HG03135 (cell line): ENCODE data around the gene LDLRAD1.
"Not testable (repeated sequence)": the region's sequence is repeated elsewhere in the genome, so short reads cannot be mapped to it uniquely, and the experiment has no call there.

Experiments
- ATAC-seq: cut with Tn5 transposase; IDR thresholded peaks from one replicate; pipeline ENCODE4 v1.9.1; 2021; ENCODE audit warnings: mild to moderate bottlenecking, moderate library complexity; ENCODE audit not compliant: unreplicated experiment

Gene LDLRAD1

GRCh38 chr1:53995683-53996082 lies 22.3 kb downstream of the LDLRAD1 start:
- no peak for ATAC-seq

DNA sequence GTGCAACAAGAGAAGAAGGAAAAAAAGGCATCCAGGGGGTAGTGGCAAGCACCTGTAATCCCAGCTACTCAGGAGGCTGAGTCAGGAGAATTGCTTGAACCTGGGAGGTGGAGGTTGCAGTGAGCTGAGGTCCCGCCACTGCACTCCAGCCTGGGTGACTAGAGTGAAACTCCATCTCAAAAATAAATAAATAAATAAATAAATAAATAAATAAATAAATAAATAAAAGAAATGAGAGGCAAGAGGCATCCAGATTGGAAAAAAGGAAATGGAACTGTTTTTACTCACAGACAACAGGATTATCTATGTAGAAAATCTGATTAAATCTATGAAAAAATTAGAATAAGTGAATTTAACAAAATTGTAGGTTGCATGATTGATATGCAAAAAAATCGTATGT lies 23.5 kb downstream of the LDLRAD1 start:
- not testable (repeated sequence) for ATAC-seq

GRCh38 chr1:53992085-53992874 lies 25.7 kb downstream of the LDLRAD1 start:
- ATAC-seq: no peak

DNA sequence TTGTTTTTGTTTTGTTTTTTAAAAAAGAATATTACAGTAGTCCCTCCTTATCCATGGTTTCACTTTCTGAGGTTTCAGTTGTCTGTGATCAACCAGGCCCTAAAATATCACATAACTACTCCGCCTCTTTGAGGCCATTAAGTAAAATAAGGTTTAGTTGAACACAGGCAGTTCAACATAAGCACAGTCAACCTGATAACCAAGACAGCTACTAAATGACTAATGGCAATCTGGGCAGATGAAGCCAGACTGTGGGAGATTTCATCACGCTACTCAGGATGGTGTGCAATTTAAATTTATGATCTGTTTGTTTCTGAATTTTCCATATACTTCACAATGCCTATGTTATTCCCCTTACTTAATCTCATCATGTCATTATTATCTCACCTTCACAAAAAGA lies 30.1 kb downstream of the LDLRAD1 start:
- ATAC-seq: no peak

DNA sequence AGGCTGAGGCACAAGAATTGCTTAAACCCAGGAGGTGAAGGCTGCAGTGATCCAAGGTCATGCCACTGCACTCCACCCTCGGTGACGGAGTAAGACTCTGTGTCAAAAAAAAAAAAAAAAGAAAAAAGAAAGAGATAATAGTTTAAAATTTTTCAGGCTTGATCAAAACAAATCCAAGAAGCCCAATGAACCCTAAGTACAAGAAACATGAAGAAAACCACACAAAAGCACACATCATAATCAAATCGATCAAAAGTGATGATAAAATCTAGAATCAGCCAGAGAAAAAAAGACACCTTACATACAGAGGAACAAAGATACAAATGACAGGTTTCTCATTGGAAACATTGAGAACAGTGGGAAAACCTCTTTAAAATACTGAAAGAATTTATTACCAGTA lies 31.5 kb downstream of the LDLRAD1 start:
- ATAC-seq: no peak

DNA sequence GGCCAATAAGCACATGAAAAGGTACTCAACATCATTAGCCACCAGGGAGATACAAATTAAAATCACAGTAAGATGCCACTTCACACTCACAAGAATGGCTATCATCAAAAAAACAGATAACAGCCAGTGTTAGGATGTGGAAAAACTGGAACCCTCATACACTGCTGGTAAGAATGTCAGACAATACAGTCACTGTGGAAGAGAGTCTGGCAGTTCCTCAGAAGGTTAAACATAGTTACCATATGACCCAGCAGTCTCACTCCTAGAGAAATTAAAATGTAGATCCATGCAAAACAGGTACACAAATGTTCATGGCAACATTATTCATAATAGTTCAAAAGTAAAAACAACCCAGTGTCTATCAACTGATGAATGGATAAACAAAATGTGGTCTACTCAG lies 33.3 kb downstream of the LDLRAD1 start:
- no peak for ATAC-seq

DNA sequence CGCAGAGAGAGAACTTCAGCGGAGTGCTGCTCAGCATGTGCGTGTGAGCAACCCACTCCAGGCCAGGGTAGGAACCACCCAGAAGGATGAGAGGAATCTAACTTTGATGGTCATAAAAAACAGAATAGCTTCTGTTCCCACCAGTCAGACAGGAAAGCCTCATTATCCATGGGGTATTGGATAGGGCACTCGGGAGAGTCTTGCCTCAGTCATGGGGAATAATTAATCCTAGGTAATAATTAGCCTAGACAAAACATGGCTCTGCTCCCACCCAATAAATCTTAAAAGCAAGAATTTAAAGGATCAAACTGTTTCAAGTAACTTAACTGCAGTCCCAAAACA lies 35.3 kb downstream of the LDLRAD1 start:
- ATAC-seq: no peak

DNA sequence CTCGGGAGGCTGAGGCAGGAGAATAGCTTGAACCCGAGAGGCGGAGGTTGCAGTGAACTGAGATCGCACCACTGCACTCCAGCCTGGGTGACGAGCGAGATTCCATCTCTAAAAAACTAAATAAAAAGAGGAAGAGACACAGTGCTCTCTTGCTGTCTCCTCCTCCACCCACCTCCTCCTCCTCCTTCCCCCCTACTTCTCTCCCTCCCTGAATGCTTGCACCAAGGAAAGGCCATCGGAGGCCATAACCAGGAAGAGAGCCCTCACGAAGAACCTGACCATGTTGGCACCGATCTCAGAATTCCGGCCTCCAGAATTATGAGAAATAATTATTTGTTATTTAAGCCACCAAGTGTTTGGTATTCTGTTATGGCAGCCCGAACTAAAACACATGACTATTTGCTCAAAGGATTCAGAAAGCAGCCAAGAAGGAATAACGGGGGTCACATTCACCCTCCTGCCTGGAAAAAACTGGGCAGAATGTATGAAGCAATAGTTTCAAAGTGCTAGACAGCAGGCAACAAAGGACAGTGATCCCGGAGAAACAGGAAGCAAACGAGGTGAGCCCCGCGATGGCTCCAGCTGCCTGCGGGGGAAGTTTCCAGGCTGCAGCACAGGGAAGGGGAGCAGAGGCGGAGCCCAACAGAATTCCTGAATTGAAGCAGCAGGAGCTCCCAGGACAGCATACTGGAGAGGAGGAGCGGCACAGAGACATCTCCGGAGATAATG lies 35.8 kb downstream of the LDLRAD1 start:
- no peak for ATAC-seq

DNA sequence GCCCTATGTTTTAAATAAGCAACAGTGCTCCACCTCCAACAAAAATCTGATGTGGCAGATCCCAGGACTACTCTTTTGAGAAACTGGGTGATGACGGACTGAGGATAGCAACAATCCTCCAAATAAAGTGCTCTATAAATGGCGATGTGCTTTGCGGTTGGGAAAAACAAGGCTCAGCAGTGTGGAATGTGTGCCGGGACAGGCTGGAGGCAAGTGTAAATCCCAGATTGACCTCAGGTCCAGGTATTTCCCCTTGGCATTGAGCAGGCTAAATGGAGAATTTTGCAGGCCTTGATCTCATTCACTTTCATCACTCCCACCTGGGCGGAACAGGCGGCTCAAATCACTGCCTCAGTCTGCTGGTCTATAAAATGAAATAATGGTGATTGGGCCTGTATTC lies 36.8 kb downstream of the LDLRAD1 start:
- ATAC-seq: no peak

DNA sequence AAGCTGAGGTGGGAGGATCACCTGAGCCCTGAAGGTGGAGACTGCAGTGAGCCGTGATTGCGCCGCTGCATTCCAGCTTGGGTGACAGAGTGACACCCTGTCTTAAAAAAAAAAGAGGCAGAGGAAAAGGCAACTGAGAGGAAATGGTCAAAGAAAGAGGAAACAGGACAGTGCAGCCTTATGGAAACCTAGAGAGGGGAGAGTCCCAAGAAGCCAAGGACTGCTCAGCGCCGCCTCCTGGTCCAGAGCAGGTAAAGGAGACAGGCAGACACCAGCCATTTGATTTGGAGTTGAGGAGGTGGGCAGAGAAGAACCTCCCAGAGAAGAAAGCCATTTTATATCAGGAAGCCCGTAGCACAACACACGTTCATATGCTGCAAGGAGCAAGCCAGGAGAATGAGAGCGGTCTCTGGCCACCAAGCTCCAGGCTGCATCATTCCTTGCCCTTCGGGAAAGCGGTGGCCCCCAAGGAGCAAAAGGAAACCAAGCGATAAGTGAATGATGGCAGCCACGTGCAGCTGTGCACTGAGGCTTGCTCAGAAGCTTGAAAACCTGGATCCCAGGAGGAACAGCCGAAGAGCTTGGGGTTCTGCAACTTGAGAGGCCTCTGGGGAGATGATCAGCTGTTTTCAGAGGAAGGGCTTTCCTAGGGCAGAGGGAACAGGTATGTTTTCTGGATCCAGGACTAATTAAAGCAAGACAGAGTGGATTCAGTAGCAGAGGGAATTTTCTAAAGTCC lies 38.1 kb downstream of the LDLRAD1 start:
- ATAC-seq: no peak

GRCh38 chr1:53975861-53976260 lies 42.1 kb downstream of the LDLRAD1 start:
- ATAC-seq: no peak

GRCh38 chr1:53971718-53972117 lies 46.3 kb downstream of the LDLRAD1 start:
- ATAC-seq: no peak

DNA sequence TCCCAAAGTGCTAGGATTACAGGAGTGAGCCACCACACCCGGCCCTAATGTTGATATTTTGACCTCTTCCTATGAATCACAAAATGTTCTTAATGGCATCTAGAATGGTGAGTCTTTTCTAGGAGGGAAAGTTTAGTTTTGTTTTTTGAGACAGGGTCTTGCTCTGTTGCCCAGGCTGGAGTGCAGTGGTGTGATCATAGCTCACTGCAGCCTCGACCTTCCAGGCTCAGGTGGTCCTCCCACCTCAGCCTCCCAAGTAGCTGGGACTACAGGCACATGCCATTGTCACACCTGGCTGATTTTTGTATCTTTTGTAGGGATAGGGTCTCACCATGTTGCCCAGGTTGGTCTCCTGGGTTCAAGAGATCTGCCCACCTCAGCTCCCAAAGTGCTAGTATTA lies 48.7 kb downstream of the LDLRAD1 start:
- not testable (repeated sequence) for ATAC-seq

GRCh38 chr1:53968125-53968513 lies 49.9 kb downstream of the LDLRAD1 start:
- no peak for ATAC-seq

DNA sequence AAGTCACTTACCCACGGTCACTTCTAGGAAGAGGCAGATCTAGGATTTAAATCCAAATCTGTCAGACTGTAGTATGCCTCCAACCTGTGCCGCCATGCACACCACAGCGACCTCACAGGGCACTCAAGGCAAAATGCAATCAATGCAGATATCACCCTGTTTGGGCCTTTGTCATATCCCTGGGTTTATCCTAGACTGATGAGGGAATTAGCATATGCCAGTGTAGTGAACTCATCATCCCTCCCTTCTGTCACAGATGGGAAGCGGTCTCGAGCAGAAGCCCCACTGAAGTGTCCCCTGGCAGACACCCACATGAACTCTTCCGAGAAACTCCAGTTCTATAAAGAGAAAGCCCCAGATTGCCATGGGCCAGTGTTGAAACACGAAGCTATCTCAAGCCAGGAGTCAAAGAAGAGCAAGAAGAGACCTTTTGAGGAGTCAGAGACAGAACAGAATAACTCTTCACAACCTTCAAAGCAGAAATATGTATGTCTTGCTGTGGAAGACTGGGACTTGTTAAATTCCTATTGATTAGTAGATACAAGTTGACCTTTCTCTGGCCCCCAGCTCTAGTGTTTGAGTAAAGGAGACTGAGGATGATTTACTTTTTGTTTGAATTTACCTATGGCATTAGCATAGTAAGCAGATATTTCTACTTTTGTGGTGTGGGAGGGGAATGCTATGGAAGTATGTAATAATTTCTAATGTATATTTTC lies 50.4 kb downstream of the LDLRAD1 start:
- no peak for ATAC-seq

DNA sequence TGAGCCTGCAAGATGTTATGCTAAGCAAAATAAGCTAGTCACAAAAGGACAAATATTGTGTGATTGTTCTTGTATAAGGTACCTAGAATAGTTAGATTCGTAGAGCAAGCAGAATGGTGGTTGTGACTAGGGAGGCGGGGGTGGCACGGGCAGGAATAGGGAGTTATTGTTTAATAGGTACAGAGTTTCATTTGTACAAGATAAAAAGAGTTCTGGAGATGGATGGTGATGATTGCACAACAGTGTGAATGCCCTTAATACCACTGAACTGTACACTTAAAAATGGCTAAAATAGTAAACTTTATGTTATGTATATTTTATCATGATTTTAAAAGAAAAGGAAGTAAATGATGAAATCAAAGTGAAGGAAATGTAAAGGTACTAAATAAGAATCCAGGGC lies 51.2 kb downstream of the LDLRAD1 start:
- ATAC-seq: no peak

- no peak for ATAC-seq
Measured at GRCh38 chr1:53964109-53964508, 53.9 kb downstream of the LDLRAD1 start.

DNA sequence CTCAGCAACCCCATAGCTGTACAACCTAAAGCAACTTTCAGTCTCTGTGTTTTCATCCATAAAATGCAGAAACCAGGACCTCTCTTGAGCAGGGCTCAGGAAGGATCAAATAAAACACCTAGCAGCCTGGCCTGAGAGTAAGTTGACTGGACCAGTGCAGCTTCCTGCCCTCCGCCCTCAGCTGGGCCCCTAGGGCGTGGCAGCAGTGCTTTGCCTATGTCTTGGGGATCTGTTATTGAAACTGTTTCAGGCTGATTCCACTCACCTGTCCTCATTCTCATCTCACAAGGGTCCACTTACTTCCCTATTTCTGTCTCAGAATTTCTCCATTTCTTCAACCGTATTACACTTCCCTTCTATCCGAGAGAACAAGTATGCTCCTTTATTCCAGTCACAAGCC lies 54.5 kb downstream of the LDLRAD1 start:
- ATAC-seq: no peak

DNA sequence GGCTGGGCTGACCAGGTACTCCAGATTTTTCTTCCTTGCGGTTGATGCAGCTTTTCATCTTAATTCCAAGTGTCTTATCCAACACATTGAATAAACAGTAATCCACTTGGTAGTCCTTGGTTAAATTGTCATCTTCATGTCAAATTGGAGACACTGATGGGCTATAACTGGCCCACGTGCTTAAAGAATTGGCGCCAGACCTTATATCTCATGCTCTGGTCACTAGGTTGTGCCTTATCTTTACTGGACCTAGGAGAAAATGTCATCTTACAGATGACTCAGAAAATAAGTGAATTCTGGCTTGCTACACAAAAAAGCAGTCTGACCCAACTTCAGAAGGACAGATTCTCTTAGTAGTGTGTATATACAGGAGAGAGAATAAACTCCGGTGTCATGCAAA lies 55.6 kb downstream of the LDLRAD1 start:
- no peak for ATAC-seq

DNA sequence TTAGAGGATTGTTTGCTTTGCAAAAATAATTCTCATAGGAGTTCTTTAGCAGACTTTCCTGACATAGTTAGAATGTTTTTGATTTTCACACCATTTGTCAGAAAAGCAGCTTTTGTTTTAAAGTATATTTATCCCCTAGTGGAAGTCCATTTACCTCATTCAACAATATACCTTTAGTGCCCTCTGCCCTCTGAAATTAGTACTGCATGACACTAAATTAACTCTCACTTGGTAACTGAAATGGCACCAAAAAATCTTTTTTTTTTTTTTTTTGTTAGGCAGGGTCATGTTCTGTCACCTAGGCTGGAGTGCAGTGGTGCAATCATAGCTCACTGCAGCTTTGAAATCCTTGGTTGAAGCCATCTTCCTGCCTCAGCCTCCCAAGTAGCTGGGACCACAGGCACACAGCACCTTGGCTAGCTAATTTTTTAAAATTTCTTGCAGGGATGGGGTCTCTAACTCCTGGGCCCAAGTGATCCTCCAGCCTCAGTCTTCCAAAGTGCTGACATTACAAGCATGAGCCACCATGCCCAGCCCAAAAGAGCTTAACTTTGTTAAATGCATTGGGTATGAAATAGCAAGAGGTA lies 58.2 kb downstream of the LDLRAD1 start:
- no peak for ATAC-seq
